Cardiac fibroblast (primary cell): Measurements from ENCODE around the gene MRPL22.
"Not testable (repeated sequence)": the region's sequence is repeated elsewhere in the genome, so short reads cannot be mapped to it uniquely, and the experiment has no call there.

Source experiments
- DNase-seq, 2 donors: peaks; one replicate each; pipeline versions ENCODE4 v3.0.0 to v3.0.0-alpha.2; 2010; ENCODE audit warnings: low read depth in 2 of 2
- H3K4me3 ChIP-seq, 2 donors: replicated peaks in 1 of 2; 1 replicate in 1 of 2; 2 replicates in 1 of 2; pipeline ENCODE4 v1.5.1; 2011; ENCODE audit warnings: low read depth in 2 of 2, low read length in 2 of 2, mild to moderate bottlenecking in 2 of 2, moderate library complexity in 1 of 2
- CTCF ChIP-seq: IDR thresholded peaks from one replicate; pipeline ENCODE4 v1.5.1; 2011; ENCODE audit warnings: low read depth, mild to moderate bottlenecking, low read length, inconsistent platforms

MRPL22 gene

DNA sequence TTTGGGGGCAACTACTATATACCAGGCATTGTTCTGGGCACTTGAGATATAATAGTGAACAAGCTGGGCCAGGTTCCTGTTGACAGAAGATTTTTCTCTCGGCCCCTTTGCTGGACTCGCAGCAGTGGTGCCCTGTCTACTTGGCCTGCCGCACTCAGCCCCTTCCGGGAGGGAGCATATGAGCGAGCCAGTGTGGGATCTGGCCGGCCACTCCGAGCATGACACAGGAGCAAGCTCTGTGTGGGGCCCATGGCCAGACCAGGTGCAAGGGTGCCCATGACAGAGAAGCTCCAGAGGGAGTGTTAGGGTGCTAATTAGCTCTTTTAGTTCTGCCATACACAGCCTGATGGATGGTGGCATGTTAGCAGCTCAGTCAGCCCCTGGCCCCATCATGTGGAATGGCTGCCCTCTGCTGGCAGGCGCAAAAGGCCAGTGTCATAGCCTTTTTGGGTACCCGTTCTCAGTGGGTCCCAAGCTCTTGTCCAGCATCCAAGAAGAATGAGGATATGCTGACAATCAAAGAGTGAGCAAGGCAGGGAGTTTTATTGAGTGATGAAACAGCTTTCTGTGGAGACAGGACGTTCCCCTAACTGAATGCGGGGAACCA lies 63.4 kb downstream of the MRPL22 start:
- no peak overlapping the region for H3K4me3 ChIP-seq
- peak; percentile 28 to 45 for DNase-seq
- peak; percentile 75 for TF ChIP-seq CTCF

DNA sequence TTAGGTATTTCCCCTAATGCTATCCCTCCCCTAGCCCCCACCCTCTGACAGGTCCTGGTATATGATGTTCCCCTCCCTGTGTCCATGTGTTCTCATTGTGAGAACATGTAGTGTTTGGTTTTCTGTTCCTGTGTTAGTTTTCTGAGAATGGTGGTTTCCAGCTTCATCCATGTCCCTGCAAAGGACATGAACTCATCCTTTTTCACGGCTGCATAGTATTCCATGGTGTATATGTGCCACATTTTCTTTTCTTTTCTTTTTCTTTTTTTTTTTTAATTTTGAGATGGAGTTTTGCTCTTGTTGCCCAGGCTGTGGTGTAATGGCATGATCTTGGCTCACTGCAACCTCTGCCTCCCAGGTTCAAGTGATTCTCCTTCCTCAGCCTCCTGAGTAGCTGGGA lies 65.4 kb downstream of the MRPL22 start:
- DNase-seq, H3K4me3 ChIP-seq: not testable (repeated sequence)

DNA sequence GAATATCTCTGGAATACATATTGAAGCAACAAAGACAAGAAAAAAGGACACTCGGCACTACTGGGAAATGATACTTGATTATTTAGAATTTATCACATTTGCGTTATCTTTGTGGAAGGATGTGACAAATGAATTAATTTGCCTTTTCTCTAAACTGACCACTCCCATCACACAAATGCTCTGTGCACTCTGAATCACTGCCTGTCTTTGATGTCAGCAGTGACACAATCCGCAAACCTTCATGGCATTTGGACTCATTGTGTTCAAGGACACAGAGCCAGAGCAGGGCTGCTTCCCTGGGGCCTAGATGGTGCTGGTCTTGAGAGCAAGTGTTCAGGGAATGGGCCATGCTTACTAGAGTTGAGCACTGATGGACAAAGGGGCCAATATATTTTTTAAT lies 67.8 kb downstream of the MRPL22 start:
- DNase-seq: peak in 1 of 2 donors; percentile 52
- TF ChIP-seq CTCF: no peak
- H3K4me3 ChIP-seq: no peak overlapping the region

- no peak for TF ChIP-seq CTCF
- DNase-seq: no peak
- H3K4me3 ChIP-seq: no peak overlapping the region
Measured at GRCh38 chr5:155010881-155011280, 70.0 kb downstream of the MRPL22 start.

- no peak for TF ChIP-seq CTCF
- no peak for DNase-seq
- H3K4me3 ChIP-seq: no peak within 1 kb of the TSS
Measured at GRCh38 chr5:155013526-155013925, 72.7 kb downstream of the MRPL22 start, which contains the start of gene KIF4B. Gene KIF4B (plus strand): TSS chr5:155013755. CDS start chr5:155013860, 105 bp downstream.

DNA sequence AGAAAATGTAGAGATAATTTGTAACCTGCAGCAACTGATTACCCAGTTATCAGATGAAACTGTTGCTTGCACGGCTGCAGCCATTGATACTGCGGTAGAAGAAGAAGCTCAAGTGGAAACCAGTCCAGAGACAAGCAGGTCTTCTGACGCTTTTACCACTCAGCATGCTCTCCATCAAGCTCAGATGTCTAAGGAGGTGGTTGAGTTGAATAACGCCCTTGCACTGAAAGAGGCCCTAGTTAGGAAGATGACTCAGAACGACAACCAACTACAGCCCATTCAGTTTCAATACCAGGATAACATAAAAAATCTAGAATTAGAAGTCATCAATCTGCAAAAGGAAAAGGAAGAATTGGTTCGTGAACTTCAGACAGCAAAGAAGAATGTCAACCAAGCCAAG lies 74.4 kb downstream of the MRPL22 start:
- DNase-seq: no peak
- TF ChIP-seq CTCF: no peak
- H3K4me3 ChIP-seq: no peak overlapping the region

GRCh38 chr5:155017610-155018009 lies 76.7 kb downstream of the MRPL22 start:
- no peak for DNase-seq
- H3K4me3 ChIP-seq: no peak overlapping the region
- no peak for TF ChIP-seq CTCF
